ENCODE results near the gene BET1.

The BET1 gene

GRCh38 chr7:94011714-94012353, 7.7 kb upstream of the BET1 start:
- no peaks in the 10 kb centered on the region for H3K27me3 ChIP-seq (ENCODE audit: control insufficient read depth in 1 of 2, insufficient read depth in 2 of 2, low read length in 2 of 2)
- H3K9ac ChIP-seq (ENCODE audit: low read length) = no peak overlapping the region
- H3K4me3 ChIP-seq (ENCODE audit: low read depth in 1 of 2, low read length in 2 of 2) = no peak overlapping the region
- no peaks in the 10 kb centered on the region for H3K4me1 ChIP-seq (ENCODE audit: insufficient read depth, low read length)
- H3K9me3 ChIP-seq (ENCODE audit: low read length) = no peaks in the 10 kb centered on the region
- H3K36me3 ChIP-seq (ENCODE audit: insufficient read depth, low read length) = no peaks in the 10 kb centered on the region
- no peak overlapping the region for H3K27ac ChIP-seq (ENCODE audit: low read depth, low read length)

DNA sequence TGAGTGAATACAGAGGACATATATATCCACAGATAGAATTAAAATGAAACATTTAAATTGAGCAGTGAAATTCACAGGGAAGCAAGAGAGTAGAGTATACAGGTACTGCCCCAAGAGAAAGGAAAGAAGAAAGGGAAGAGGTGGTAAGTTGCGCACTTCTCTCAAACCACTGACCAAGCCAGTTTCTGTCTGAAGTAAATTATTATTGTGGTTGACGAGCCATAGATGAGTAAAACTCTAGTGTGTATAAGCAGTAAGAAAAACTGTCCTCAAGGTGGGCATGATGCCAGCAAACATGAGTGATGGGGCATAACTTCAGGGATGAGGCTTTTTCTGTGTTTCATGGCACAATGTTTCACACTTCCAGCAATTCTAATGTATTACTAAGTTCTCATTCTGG, 4.4 kb upstream of the BET1 start:
- Histone ChIP-seq H3K9me3 (ENCODE audit: low read length) (no peaks in the 10 kb centered on the region), H3K9ac (ENCODE audit: low read length) (no peak overlapping the region), H3K4me3 (ENCODE audit: low read depth in 1 of 2, low read length in 2 of 2) (no peak overlapping the region), H3K27me3 (ENCODE audit: control insufficient read depth in 1 of 2, insufficient read depth in 2 of 2, low read length in 2 of 2) (no peaks in the 10 kb centered on the region), H3K4me1 (ENCODE audit: insufficient read depth, low read length) (no peaks in the 10 kb centered on the region), H3K27ac (ENCODE audit: low read depth, low read length) (no peak overlapping the region), H3K36me3 (ENCODE audit: insufficient read depth, low read length) (no peaks in the 10 kb centered on the region)

- no peaks in the 10 kb centered on the region for H3K27me3 ChIP-seq (ENCODE audit: control insufficient read depth in 1 of 2, insufficient read depth in 2 of 2, low read length in 2 of 2)
- H3K27ac ChIP-seq (ENCODE audit: low read depth, low read length) = no peak overlapping the region
- peaks cover 10% of the 10 kb centered on the region for H3K4me1 ChIP-seq (ENCODE audit: insufficient read depth, low read length)
- no peak overlapping the region for H3K9ac ChIP-seq (ENCODE audit: low read length)
- no peak overlapping the region for H3K4me3 ChIP-seq (ENCODE audit: low read depth in 1 of 2, low read length in 2 of 2)
- H3K9me3 ChIP-seq (ENCODE audit: low read length) = no peaks in the 10 kb centered on the region
- H3K36me3 ChIP-seq (ENCODE audit: insufficient read depth, low read length) = no peaks in the 10 kb centered on the region
Measured at GRCh38 chr7:94005753-94006152, 1.6 kb upstream of the BET1 start.

- H3K4me3 ChIP-seq (ENCODE audit: low read depth in 1 of 2, low read length in 2 of 2) = peak overlapping the region; percentile 61 to 88
- peaks cover 10% of the 10 kb centered on the region for H3K4me1 ChIP-seq (ENCODE audit: insufficient read depth, low read length)
- H3K9me3 ChIP-seq (ENCODE audit: low read length) = no peaks in the 10 kb centered on the region
- peak overlapping the region; percentile 84 for H3K9ac ChIP-seq (ENCODE audit: low read length)
- H3K27me3 ChIP-seq (ENCODE audit: control insufficient read depth in 1 of 2, insufficient read depth in 2 of 2, low read length in 2 of 2) = no peaks in the 10 kb centered on the region
- H3K27ac ChIP-seq (ENCODE audit: low read depth, low read length) = peak overlapping the region; percentile 77
- H3K36me3 ChIP-seq (ENCODE audit: insufficient read depth, low read length) = no peaks in the 10 kb centered on the region
Measured at GRCh38 chr7:94003446-94004023, 620 bp downstream of the BET1 start.

GRCh38 chr7:94001396-94001795, 2.8 kb downstream of the BET1 start:
- H3K36me3 ChIP-seq (ENCODE audit: insufficient read depth, low read length) = no peaks in the 10 kb centered on the region
- no peak overlapping the region for H3K27ac ChIP-seq (ENCODE audit: low read depth, low read length)
- peaks cover 10% of the 10 kb centered on the region for H3K4me1 ChIP-seq (ENCODE audit: insufficient read depth, low read length)
- H3K4me3 ChIP-seq (ENCODE audit: low read depth in 1 of 2, low read length in 2 of 2) = no peak overlapping the region
- H3K9ac ChIP-seq (ENCODE audit: low read length) = no peak overlapping the region
- H3K27me3 ChIP-seq (ENCODE audit: control insufficient read depth in 1 of 2, insufficient read depth in 2 of 2, low read length in 2 of 2) = no peaks in the 10 kb centered on the region
- H3K9me3 ChIP-seq (ENCODE audit: low read length) = no peaks in the 10 kb centered on the region

DNA sequence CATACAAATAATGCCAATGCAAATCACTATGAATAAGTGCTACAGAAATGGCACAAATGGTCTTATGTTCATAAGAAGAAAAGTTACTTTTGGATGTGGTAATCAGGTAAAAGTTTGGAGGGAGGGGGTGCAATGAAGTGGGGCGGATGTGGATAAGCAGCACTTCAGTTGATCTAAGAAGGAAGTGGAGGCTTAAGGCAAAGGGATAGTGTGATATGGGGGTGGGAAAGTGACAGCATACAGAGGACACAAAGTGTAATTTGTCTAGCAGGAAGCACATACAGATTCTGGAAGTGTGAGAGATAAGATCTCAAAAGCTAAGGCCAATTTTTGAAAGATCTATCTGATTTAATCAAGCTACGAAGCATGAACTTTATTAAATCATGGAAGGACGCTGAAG, 6.3 kb downstream of the BET1 start:
- Histone ChIP-seq H3K36me3 (ENCODE audit: insufficient read depth, low read length) (no peaks in the 10 kb centered on the region), H3K4me3 (ENCODE audit: low read depth in 1 of 2, low read length in 2 of 2) (no peak overlapping the region), H3K4me1 (ENCODE audit: insufficient read depth, low read length) (peaks cover 5% of the 10 kb centered on the region), H3K27me3 (ENCODE audit: control insufficient read depth in 1 of 2, insufficient read depth in 2 of 2, low read length in 2 of 2) (no peaks in the 10 kb centered on the region), H3K9me3 (ENCODE audit: low read length) (no peaks in the 10 kb centered on the region), H3K9ac (ENCODE audit: low read length) (no peak overlapping the region), H3K27ac (ENCODE audit: low read depth, low read length) (no peak overlapping the region)

GRCh38 chr7:93992421-93993110, 11.6 kb downstream of the BET1 start:
- Histone ChIP-seq H3K36me3 (ENCODE audit: insufficient read depth, low read length) (no peaks in the 10 kb centered on the region), H3K9ac (ENCODE audit: low read length) (no peak overlapping the region), H3K27me3 (ENCODE audit: control insufficient read depth in 1 of 2, insufficient read depth in 2 of 2, low read length in 2 of 2) (no peaks in the 10 kb centered on the region), H3K4me3 (ENCODE audit: low read depth in 1 of 2, low read length in 2 of 2) (no peak overlapping the region), H3K4me1 (ENCODE audit: insufficient read depth, low read length) (no peaks in the 10 kb centered on the region), H3K27ac (ENCODE audit: low read depth, low read length) (no peak overlapping the region), H3K9me3 (ENCODE audit: low read length) (no peaks in the 10 kb centered on the region)

GRCh38 chr7:93987297-93987696, 16.9 kb downstream of the BET1 start:
- Histone ChIP-seq H3K27ac (ENCODE audit: low read depth, low read length) (no peak overlapping the region), H3K9ac (ENCODE audit: low read length) (no peak overlapping the region), H3K9me3 (ENCODE audit: low read length) (no peaks in the 10 kb centered on the region), H3K36me3 (ENCODE audit: insufficient read depth, low read length) (no peaks in the 10 kb centered on the region), H3K4me1 (ENCODE audit: insufficient read depth, low read length) (no peaks in the 10 kb centered on the region), H3K4me3 (ENCODE audit: low read depth in 1 of 2, low read length in 2 of 2) (no peak overlapping the region), H3K27me3 (ENCODE audit: control insufficient read depth in 1 of 2, insufficient read depth in 2 of 2, low read length in 2 of 2) (no peaks in the 10 kb centered on the region)

DNA sequence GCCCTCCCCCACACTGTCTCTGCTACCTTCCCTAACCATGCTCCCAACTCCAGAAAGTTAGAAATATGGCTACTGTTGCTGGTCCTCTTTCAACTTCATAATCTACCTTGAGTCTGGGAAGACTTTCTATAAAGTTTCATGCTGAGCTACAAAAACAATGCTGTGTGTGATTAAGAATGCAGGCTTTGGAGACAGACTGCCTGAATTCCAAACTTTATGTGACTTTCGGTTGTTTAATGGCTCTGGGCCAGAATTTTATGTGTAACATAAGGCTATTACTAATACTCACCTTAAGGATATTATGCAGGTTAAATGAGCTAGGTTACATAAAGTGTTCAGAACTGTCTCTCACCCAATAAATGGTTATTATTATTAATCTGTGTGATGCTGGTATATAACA, 19.1 kb downstream of the BET1 start:
- no peak overlapping the region for H3K9ac ChIP-seq (ENCODE audit: low read length)
- no peak overlapping the region for H3K27ac ChIP-seq (ENCODE audit: low read depth, low read length)
- H3K4me3 ChIP-seq (ENCODE audit: low read depth in 1 of 2, low read length in 2 of 2) = no peak overlapping the region
- H3K27me3 ChIP-seq (ENCODE audit: control insufficient read depth in 1 of 2, insufficient read depth in 2 of 2, low read length in 2 of 2) = no peaks in the 10 kb centered on the region
- no peaks in the 10 kb centered on the region for H3K9me3 ChIP-seq (ENCODE audit: low read length)
- no peaks in the 10 kb centered on the region for H3K36me3 ChIP-seq (ENCODE audit: insufficient read depth, low read length)
- no peaks in the 10 kb centered on the region for H3K4me1 ChIP-seq (ENCODE audit: insufficient read depth, low read length)

- no peaks in the 10 kb centered on the region for H3K27me3 ChIP-seq (ENCODE audit: control insufficient read depth in 1 of 2, insufficient read depth in 2 of 2, low read length in 2 of 2)
- H3K27ac ChIP-seq (ENCODE audit: low read depth, low read length) = no peak overlapping the region
- no peaks in the 10 kb centered on the region for H3K36me3 ChIP-seq (ENCODE audit: insufficient read depth, low read length)
- no peak overlapping the region for H3K9ac ChIP-seq (ENCODE audit: low read length)
- no peak overlapping the region for H3K4me3 ChIP-seq (ENCODE audit: low read depth in 1 of 2, low read length in 2 of 2)
- H3K9me3 ChIP-seq (ENCODE audit: low read length) = no peaks in the 10 kb centered on the region
- H3K4me1 ChIP-seq (ENCODE audit: insufficient read depth, low read length) = no peaks in the 10 kb centered on the region
Measured at GRCh38 chr7:93984024-93984423, 20.1 kb downstream of the BET1 start.

DNA sequence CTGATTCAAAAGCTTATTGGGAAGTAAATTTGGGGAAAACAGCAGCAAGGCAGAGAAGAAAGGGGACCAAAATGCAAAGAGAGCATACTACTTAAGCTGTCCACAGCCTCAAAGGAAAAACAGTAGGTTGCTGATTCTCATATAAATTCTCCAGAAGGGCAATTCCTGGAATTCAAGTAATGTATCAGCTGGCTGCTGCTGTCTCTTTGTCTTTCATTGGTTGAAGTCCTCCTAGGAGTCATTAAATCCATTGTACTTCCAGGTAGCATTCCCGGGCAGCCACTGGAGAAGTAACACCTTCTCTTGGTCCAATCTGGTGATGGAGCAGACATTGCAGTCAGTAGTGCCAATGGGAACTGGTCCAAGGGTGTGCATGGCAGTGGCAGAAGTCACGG, 22.7 kb downstream of the BET1 start:
- H3K9me3 ChIP-seq (ENCODE audit: low read length) = no peaks in the 10 kb centered on the region
- no peak overlapping the region for H3K4me3 ChIP-seq (ENCODE audit: low read depth in 1 of 2, low read length in 2 of 2)
- no peaks in the 10 kb centered on the region for H3K36me3 ChIP-seq (ENCODE audit: insufficient read depth, low read length)
- no peaks in the 10 kb centered on the region for H3K4me1 ChIP-seq (ENCODE audit: insufficient read depth, low read length)
- no peak overlapping the region for H3K9ac ChIP-seq (ENCODE audit: low read length)
- no peaks in the 10 kb centered on the region for H3K27me3 ChIP-seq (ENCODE audit: control insufficient read depth in 1 of 2, insufficient read depth in 2 of 2, low read length in 2 of 2)
- no peak overlapping the region for H3K27ac ChIP-seq (ENCODE audit: low read depth, low read length)

Data from muscle layer of colon (tissue), 2 donors.